Glomerular visceral epithelial cell (primary cell): ENCODE results near the gene TRIM3.

Experiments
- DNase-seq: peaks from one replicate; pipeline ENCODE4 v3.0.0-alpha.2; 2016; ENCODE audit errors: extremely low spot score

TRIM3 gene

GRCh38 chr11:6401464-6401863, 72.3 kb downstream of the TRIM3 start:
- no peak for DNase-seq

- DNase-seq = no peak
These were observed 73.1 kb downstream of the TRIM3 start for GRCh38 chr11:6400431-6401345.
